GM23338 (cell line): ENCODE data around the gene BICRAL. TPM values are rescaled to one million over a fixed set of nuclear protein-coding genes. Genes with fewer than 3 reads are reported as not detected.

Source experiments
- ATAC-seq: fragments of 200-7000 bp; cut with Tn5 transposase; 3 replicates; pipeline ENCODE4 v1.9.1; 2020
- DNase-seq: peaks from one replicate; pipeline ENCODE4 v3.0.0-alpha.2; 2015; ENCODE audit warnings: low spot score
- H2AFZ ChIP-seq: fragments of 200-600 bp; sonication (generic); 2 replicates; pipeline ENCODE4 v1.8.0; 2016; ENCODE audit warnings: antibody characterized with exemption, mild to moderate bottlenecking, moderate library complexity
- H3F3A ChIP-seq: fragments of 200-600 bp; sonication (generic); replicated peaks from 2 replicates; pipeline ENCODE4 v1.8.0; 2017; ENCODE audit warnings: antibody characterized with exemption, mixed run types, low read depth
- H3K27ac ChIP-seq: fragments of 200-600 bp; sonication (generic); 2 replicates; pipeline ENCODE4 v1.6.1; 2016; ENCODE audit warnings: low read depth
- H3K27me3 ChIP-seq: fragments of 200-600 bp; sonication (generic); 2 replicates; pipeline ENCODE4 v1.8.0; 2016; ENCODE audit warnings: mild to moderate bottlenecking, mixed run types, moderate library complexity; ENCODE audit not compliant: insufficient read depth
- H3K36me3 ChIP-seq: fragments of 200-600 bp; sonication (generic); 2 replicates; pipeline ENCODE4 v1.8.0; 2016; ENCODE audit warnings: mild to moderate bottlenecking; ENCODE audit not compliant: insufficient read depth
- H3K4me1 ChIP-seq: fragments of 200-600 bp; sonication (generic); 2 replicates; pipeline ENCODE4 v1.8.0; 2016; ENCODE audit warnings: mild to moderate bottlenecking, moderate library complexity; ENCODE audit not compliant: insufficient read depth
- H3K4me2 ChIP-seq: fragments of 200-600 bp; sonication (generic); 2 replicates; pipeline ENCODE4 v1.7.1; 2017; ENCODE audit warnings: mixed run types
- H3K4me3 ChIP-seq: fragments of 200-600 bp; sonication (generic); 2 replicates; pipeline ENCODE4 v1.6.1; 2016; ENCODE audit warnings: mixed run types
- H3K79me2 ChIP-seq: fragments of 200-600 bp; sonication (generic); replicated peaks from 2 replicates; pipeline ENCODE4 v1.8.0; 2017; ENCODE audit warnings: mild to moderate bottlenecking; ENCODE audit not compliant: insufficient read depth
- H3K9me2 ChIP-seq: fragments of 200-600 bp; sonication (generic); 2 replicates; pipeline ENCODE4 v1.8.0; 2017; ENCODE audit not compliant: insufficient read depth
- H4K20me1 ChIP-seq: fragments of 200-600 bp; sonication (generic); replicated peaks from 2 replicates; pipeline ENCODE4 v1.8.0; 2017; ENCODE audit warnings: mild to moderate bottlenecking; ENCODE audit not compliant: insufficient read depth
- H3K27ac Mint-ChIP-seq: 2 replicates; pipeline ENCODE4 v1.8.0; 2020; ENCODE audit warnings: inconsistent platforms, mild to moderate bottlenecking, moderate library complexity, mixed read lengths
- H3K27me3 Mint-ChIP-seq: 3 replicates; pipeline ENCODE4 v1.8.0; 2022; ENCODE audit warnings: low read depth, mild to moderate bottlenecking, moderate library complexity, mixed read lengths, inconsistent platforms; ENCODE audit not compliant: insufficient read depth, poor library complexity
- H3K36me3 Mint-ChIP-seq: 3 replicates; pipeline ENCODE4 v1.8.0; 2021; ENCODE audit warnings: low read depth, mild to moderate bottlenecking, inconsistent platforms, moderate library complexity, mixed read lengths
- H3K4me1 Mint-ChIP-seq: 3 replicates; pipeline ENCODE4 v1.8.0; 2020; ENCODE audit warnings: mild to moderate bottlenecking, inconsistent platforms, mixed read lengths
- H3K4me3 Mint-ChIP-seq: 3 replicates; pipeline ENCODE4 v1.8.0; 2021; ENCODE audit warnings: moderate library complexity, mild to moderate bottlenecking, inconsistent platforms, mixed read lengths
- H3K9me3 Mint-ChIP-seq: 3 replicates; pipeline ENCODE4 v1.8.0; 2020; ENCODE audit warnings: moderate library complexity, mild to moderate bottlenecking, inconsistent platforms, mixed read lengths
- CREB1 ChIP-seq: fragments of 250-450 bp; sonication (Bioruptor Pico); IDR thresholded peaks from 2 replicates; pipeline ENCODE4 v1.5.0; 2020; ENCODE audit warnings: low read depth, mild to moderate bottlenecking, moderate library complexity
- polyA plus RNA-seq: library from polyadenylated mRNA; unstranded; fragments of >200 nt; fragmentation: Nextera tagmentation; extraction: Ambion mirVana; gene quantifications from 2 replicates; pipeline ENCODE4 v1.2.1, GENCODE V29; 2016
- total RNA-seq: library from RNA; depleted of rRNA; stranded (reverse); fragments of >200 nt; shearing (Covaris generic); gene quantifications from 2 replicates; pipeline ENCODE4 v1.2.3, GENCODE V29; 2014
- TF ChIP-seq, protein P1 (sequence below): IDR thresholded peaks from 2 replicates; pipeline ENCODE4 v1.6.1; 2016; ENCODE audit warnings: antibody characterized with exemption
- TF ChIP-seq, protein P2 (sequence below): fragments of 250-450 bp; sonication (Bioruptor Pico); IDR thresholded peaks from 2 replicates; pipeline ENCODE4 v1.5.0; 2020; ENCODE audit warnings: mild to moderate bottlenecking, moderate library complexity

The BICRAL gene
- total and polyA plus RNA-seq, 2 experiments from 2014 or later = 3.4 to 11.7 TPM

DNA sequence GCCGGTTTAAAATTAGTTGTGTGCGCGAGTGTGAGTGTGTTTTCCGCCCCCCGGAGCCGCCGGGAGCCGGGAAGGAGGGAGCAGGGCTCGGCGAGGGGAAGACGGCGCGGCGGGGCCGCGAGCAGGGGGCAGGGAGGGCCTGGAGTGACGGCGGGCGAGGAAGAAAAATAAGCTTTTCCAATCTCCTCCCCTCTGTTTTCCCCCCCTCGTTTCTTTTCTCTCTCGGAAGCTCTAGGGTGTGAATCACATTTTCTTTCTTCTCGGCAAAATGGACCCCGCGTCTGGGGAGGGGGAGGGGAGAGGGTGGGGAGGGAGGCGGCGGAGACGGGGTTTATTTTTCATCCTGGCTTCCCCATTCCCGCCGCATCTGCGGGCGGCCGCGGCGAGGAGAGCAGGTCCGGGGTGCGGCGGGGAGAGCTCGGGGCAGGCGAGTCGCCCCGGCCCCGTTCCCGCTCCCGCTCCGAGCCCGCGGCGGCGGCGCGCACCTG lies 881 bp downstream of the BICRAL start:
- TF ChIP-seq, protein P1, sequence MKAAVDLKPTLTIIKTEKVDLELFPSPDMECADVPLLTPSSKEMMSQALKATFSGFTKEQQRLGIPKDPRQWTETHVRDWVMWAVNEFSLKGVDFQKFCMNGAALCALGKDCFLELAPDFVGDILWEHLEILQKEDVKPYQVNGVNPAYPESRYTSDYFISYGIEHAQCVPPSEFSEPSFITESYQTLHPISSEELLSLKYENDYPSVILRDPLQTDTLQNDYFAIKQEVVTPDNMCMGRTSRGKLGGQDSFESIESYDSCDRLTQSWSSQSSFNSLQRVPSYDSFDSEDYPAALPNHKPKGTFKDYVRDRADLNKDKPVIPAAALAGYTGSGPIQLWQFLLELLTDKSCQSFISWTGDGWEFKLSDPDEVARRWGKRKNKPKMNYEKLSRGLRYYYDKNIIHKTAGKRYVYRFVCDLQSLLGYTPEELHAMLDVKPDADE = peak; percentile 20; the same call in 1 of the 2 replicates
- TF ChIP-seq, protein P2, sequence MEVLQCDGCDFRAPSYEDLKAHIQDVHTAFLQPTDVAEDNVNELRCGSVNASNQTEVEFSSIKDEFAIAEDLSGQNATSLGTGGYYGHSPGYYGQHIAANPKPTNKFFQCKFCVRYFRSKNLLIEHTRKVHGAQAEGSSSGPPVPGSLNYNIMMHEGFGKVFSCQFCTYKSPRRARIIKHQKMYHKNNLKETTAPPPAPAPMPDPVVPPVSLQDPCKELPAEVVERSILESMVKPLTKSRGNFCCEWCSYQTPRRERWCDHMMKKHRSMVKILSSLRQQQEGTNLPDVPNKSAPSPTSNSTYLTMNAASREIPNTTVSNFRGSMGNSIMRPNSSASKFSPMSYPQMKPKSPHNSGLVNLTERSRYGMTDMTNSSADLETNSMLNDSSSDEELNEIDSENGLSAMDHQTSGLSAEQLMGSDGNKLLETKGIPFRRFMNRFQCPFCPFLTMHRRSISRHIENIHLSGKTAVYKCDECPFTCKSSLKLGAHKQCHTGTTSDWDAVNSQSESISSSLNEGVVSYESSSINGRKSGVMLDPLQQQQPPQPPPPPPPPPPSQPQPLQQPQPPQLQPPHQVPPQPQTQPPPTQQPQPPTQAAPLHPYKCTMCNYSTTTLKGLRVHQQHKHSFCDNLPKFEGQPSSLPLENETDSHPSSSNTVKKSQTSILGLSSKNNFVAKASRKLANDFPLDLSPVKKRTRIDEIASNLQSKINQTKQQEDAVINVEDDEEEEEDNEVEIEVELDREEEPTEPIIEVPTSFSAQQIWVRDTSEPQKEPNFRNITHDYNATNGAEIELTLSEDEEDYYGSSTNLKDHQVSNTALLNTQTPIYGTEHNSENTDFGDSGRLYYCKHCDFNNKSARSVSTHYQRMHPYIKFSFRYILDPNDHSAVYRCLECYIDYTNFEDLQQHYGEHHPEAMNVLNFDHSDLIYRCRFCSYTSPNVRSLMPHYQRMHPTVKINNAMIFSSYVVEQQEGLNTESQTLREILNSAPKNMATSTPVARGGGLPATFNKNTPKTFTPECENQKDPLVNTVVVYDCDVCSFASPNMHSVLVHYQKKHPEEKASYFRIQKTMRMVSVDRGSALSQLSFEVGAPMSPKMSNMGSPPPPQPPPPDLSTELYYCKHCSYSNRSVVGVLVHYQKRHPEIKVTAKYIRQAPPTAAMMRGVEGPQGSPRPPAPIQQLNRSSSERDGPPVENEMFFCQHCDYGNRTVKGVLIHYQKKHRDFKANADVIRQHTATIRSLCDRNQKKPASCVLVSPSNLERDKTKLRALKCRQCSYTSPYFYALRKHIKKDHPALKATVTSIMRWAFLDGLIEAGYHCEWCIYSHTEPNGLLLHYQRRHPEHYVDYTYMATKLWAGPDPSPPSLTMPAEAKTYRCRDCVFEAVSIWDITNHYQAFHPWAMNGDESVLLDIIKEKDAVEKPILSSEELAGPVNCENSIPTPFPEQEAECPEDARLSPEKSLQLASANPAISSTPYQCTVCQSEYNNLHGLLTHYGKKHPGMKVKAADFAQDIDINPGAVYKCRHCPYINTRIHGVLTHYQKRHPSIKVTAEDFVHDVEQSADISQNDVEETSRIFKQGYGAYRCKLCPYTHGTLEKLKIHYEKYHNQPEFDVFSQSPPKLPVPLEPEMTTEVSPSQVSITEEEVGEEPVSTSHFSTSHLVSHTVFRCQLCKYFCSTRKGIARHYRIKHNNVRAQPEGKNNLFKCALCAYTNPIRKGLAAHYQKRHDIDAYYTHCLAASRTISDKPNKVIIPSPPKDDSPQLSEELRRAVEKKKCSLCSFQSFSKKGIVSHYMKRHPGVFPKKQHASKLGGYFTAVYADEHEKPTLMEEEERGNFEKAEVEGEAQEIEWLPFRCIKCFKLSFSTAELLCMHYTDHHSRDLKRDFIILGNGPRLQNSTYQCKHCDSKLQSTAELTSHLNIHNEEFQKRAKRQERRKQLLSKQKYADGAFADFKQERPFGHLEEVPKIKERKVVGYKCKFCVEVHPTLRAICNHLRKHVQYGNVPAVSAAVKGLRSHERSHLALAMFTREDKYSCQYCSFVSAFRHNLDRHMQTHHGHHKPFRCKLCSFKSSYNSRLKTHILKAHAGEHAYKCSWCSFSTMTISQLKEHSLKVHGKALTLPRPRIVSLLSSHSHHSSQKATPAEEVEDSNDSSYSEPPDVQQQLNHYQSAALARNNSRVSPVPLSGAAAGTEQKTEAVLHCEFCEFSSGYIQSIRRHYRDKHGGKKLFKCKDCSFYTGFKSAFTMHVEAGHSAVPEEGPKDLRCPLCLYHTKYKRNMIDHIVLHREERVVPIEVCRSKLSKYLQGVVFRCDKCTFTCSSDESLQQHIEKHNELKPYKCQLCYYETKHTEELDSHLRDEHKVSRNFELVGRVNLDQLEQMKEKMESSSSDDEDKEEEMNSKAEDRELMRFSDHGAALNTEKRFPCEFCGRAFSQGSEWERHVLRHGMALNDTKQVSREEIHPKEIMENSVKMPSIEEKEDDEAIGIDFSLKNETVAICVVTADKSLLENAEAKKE = no peak
- TF ChIP-seq CREB1 (CRISPR knock-in tag) = peak; percentile 33; the same call in 1 of the 2 replicates
- peaks cover 26% of the 10 kb centered on the region for H3K27me3 Mint-ChIP-seq
- Histone ChIP-seq H3K79me2 (peaks cover 46% of the 10 kb centered on the region), H3F3A (0 out of 2 replicates have a peak, but pooled peaks cover 4% of the 10 kb centered on the region), H3K36me3 (no peaks in the 10 kb centered on the region), H4K20me1 (no peaks in the 10 kb centered on the region), H3K4me2 (peak overlapping the region; percentile 70), H3K9me2 (no peaks in the 10 kb centered on the region), H3K4me1 (peaks cover 29% of the 10 kb centered on the region), H2AFZ (no peak overlapping the region), H3K27me3 (no peaks in the 10 kb centered on the region), H3K27ac (peak overlapping the region; percentile 100), H3K4me3 (peak overlapping the region; percentile 68)
- ATAC-seq (peak; percentile 48), DNase-seq (peak; percentile 77)
- peaks cover 22% of the 10 kb centered on the region for H3K4me1 Mint-ChIP-seq
- H3K27ac Mint-ChIP-seq = peak overlapping the region; percentile 98
- H3K36me3 Mint-ChIP-seq = peaks cover 13% of the 10 kb centered on the region
- H3K9me3 Mint-ChIP-seq = no peaks in the 10 kb centered on the region
- H3K4me3 Mint-ChIP-seq = peak overlapping the region; percentile 81
